ENCODE results near the gene CSPG4.

- no peak for TF ChIP-seq POLR2A (IDR thresholded peaks at IDR 0.05)
- no peak for TF ChIP-seq CTCF (IDR thresholded peaks at IDR 0.05)
Measured at GRCh38 chr15:75659928-75660645, 52.6 kb downstream of the CSPG4 start.
